Hepatocyte (in vitro differentiated cells): ENCODE measurements around the gene ABHD16B. TPM values are rescaled to one million over a fixed set of nuclear protein-coding genes. Genes with fewer than 3 reads are reported as not detected.

Source experiments
- DNase-seq: peaks from one replicate; pipeline ENCODE4 v3.0.0-alpha.2; 2016; ENCODE audit warnings: low spot score
- H2AFZ ChIP-seq: fragments of 200-600 bp; sonication (generic); 2 replicates; pipeline ENCODE4 v1.6.0; 2016; ENCODE audit warnings: antibody characterized with exemption, mild to moderate bottlenecking
- H3K27ac ChIP-seq: fragments of 200-600 bp; sonication (generic); 2 replicates; pipeline ENCODE4 v1.5.1; 2016; ENCODE audit warnings: mild to moderate bottlenecking
- H3K27me3 ChIP-seq: fragments of 200-600 bp; sonication (generic); 2 replicates; pipeline ENCODE4 v1.6.1; 2016
- H3K36me3 ChIP-seq: fragments of 200-600 bp; sonication (generic); replicated peaks from 2 replicates; pipeline ENCODE4 v1.5.1; 2016; ENCODE audit warnings: low read depth; ENCODE audit not compliant: insufficient read depth
- H3K4me1 ChIP-seq: fragments of 200-600 bp; sonication (generic); 2 replicates; pipeline ENCODE4 v1.5.1; 2016; ENCODE audit warnings: mild to moderate bottlenecking, moderate library complexity; ENCODE audit not compliant: insufficient read depth
- H3K4me2 ChIP-seq: fragments of 200-600 bp; sonication (generic); 2 replicates; pipeline ENCODE4 v1.6.0; 2016
- H3K4me3 ChIP-seq: fragments of 200-600 bp; sonication (generic); 2 replicates; pipeline ENCODE4 v1.5.1; 2016; ENCODE audit warnings: mild to moderate bottlenecking
- H3K79me2 ChIP-seq: fragments of 200-600 bp; sonication (generic); 2 replicates; pipeline ENCODE4 v1.6.0; 2017; ENCODE audit warnings: mild to moderate bottlenecking
- H3K9me2 ChIP-seq: fragments of 200-600 bp; sonication (generic); replicated peaks from 2 replicates; pipeline ENCODE4 v1.6.0; 2017; ENCODE audit warnings: mild to moderate bottlenecking; ENCODE audit not compliant: insufficient read depth
- H3K9me3 ChIP-seq: fragments of 200-600 bp; sonication (generic); 2 replicates; pipeline ENCODE4 v1.5.1; 2016; ENCODE audit warnings: low read depth, mild to moderate bottlenecking
- H4K20me1 ChIP-seq: fragments of 200-600 bp; sonication (generic); 2 replicates; pipeline ENCODE4 v1.6.0; 2016; ENCODE audit warnings: mild to moderate bottlenecking; ENCODE audit not compliant: insufficient read depth, poor library complexity, severe bottlenecking
- EZH2 ChIP-seq: fragments of 200-600 bp; sonication (generic); IDR thresholded peaks from 2 replicates; pipeline ENCODE4 v1.6.1; 2016; ENCODE audit warnings: antibody characterized with exemption, mild to moderate bottlenecking, borderline replicate concordance
- EZH2phosphoT487 ChIP-seq: fragments of 200-600 bp; sonication (generic); IDR thresholded peaks from one replicate; pipeline ENCODE4 v1.6.1; 2018; ENCODE audit warnings: antibody characterized with exemption, mild to moderate bottlenecking, low read depth, moderate library complexity; ENCODE audit not compliant: unreplicated experiment, severe bottlenecking
- WGBS: methylation state at CpG from one replicate; pipeline ENCODE4 v1.1.6; 2016; ENCODE audit warnings: low lambda C conversion rate; ENCODE audit errors: missing lambda C conversion rate; 5-methylcytosine and 5-hydroxymethylcytosine counted together
- polyA plus RNA-seq: library from polyadenylated mRNA; unstranded; fragments of >200 nt; fragmentation: Nextera tagmentation; extraction: Ambion mirVana; gene quantifications from 2 replicates; pipeline ENCODE4 v1.2.1, GENCODE V29; 2016
- total RNA-seq: library from RNA; depleted of rRNA; stranded (reverse); fragments of >200 nt; gene quantifications from 2 replicates; pipeline ENCODE4 v1.2.3, GENCODE V29; 2014
- TF ChIP-seq, protein P1 (sequence below): fragments of 200-600 bp; sonication (generic); IDR thresholded peaks from 2 replicates; pipeline ENCODE4 v1.5.1; 2016; ENCODE audit warnings: antibody characterized with exemption, mild to moderate bottlenecking; ENCODE audit not compliant: poor library complexity

Gene ABHD16B
- total and polyA plus RNA-seq, 2 experiments from 2014 or later = 0.68 TPM; not detected in 1

DNA sequence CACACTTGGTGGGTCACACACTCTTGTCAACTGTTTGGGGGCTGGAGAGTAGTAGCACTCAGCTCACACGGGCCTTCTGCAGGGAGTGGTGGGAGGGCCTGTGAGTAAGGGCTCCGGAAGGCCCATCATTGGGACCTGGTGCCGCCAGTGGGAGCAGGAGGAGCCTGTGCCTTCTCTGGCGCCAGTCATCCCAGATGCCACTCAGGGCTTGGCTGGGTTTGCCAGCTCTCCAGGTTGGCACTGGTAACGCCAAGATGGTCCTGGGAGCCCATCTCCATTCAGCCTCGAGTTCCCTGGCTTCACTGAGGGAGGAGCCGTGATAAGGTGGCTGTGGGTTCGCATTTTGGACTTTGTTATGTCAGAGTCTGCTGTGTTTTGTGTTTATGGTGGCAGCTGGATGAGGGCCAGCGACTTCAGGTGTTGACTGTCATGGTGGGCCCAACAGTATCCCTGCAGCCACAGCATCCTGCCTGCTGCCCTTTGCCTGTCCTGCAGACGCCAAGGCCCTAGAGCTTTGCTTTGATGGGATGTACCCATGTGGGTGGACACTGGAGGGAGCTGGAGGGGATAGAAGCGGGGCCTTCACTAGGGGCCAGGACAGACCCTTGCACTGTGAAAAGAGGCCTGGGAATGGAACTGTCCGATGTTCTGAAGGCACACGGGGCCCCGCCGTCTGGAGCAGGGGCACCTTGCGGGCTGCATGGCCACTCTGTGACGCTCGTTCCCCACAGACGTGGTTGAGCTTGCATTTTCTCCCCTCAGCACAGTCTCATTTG lies 20.3 kb downstream of the ABHD16B start:
- TF ChIP-seq EZH2phosphoT487 (no peak), EZH2 (no peak)
- TF ChIP-seq, protein P1, sequence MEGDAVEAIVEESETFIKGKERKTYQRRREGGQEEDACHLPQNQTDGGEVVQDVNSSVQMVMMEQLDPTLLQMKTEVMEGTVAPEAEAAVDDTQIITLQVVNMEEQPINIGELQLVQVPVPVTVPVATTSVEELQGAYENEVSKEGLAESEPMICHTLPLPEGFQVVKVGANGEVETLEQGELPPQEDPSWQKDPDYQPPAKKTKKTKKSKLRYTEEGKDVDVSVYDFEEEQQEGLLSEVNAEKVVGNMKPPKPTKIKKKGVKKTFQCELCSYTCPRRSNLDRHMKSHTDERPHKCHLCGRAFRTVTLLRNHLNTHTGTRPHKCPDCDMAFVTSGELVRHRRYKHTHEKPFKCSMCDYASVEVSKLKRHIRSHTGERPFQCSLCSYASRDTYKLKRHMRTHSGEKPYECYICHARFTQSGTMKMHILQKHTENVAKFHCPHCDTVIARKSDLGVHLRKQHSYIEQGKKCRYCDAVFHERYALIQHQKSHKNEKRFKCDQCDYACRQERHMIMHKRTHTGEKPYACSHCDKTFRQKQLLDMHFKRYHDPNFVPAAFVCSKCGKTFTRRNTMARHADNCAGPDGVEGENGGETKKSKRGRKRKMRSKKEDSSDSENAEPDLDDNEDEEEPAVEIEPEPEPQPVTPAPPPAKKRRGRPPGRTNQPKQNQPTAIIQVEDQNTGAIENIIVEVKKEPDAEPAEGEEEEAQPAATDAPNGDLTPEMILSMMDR = no peak
- no peaks in the 10 kb centered on the region for H3K27me3 ChIP-seq
- H2AFZ ChIP-seq = no peak overlapping the region
- peaks cover 8% of the 10 kb centered on the region for H3K79me2 ChIP-seq
- H3K9me3 ChIP-seq = no peaks in the 10 kb centered on the region
- H3K4me1 ChIP-seq = no peaks in the 10 kb centered on the region
- H3K27ac ChIP-seq = no peak overlapping the region
- no peak for DNase-seq
- 89% methylated on average over 19 of the region's 19 CpGs for WGBS
- H3K4me2 ChIP-seq = no peak overlapping the region
- no peaks in the 10 kb centered on the region for H3K9me2 ChIP-seq
- H3K36me3 ChIP-seq = no peaks in the 10 kb centered on the region
- H4K20me1 ChIP-seq = peaks cover 25% of the 10 kb centered on the region
- H3K4me3 ChIP-seq = no peak overlapping the region

DNA sequence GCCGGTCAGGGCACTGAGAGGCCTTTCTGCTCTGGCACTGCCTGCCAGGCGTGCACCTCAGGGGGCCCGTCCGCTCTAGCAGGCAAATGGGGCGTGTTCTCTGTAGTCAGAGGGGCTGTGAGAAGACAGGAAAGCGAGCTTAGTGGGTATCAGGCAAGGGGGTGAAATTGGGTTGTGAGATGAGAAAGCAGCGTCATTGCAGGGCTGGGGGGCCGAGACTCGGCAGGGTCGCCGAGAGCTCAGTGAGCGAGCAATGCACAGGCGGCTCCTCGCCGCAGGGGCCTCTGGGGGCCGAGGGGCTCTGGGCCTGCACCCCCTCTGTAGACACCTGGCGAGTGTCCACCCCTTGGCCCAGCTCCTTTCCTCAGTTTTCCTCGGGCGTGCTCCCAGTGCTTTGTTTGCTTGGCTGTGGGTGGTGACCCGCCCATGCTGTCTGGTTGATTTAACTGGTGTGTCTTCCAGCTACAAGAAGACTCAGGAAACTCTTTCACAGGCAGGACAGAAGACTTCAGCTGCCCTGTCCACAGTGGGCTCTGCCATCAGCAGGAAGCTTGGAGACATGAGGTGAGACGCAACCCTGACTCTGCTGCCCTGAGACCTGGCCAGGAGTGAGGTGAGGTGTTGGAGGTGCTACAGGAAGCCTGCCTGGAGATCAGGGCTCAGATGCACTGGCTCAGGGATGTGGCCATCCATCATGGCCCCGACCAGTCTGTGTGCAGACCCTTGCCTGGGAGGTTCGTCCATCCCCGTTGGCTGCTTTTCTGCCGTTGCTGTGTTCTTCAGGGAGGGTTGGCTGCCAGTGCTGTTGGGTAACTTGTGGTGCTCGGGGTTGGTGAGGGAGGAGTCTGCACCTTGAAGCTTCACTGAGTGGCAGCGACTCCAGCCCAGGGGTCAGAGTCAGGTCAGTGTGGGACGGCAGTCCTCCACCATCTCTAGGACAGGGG lies 21.2 kb downstream of the ABHD16B start:
- no peak overlapping the region for H3K27ac ChIP-seq
- no peak for DNase-seq
- peaks cover 18% of the 10 kb centered on the region for H4K20me1 ChIP-seq
- no peaks in the 10 kb centered on the region for H3K9me2 ChIP-seq
- TF ChIP-seq, protein P1 = no peak
- TF ChIP-seq EZH2phosphoT487 = no peak
- no peak for TF ChIP-seq EZH2
- no peaks in the 10 kb centered on the region for H3K27me3 ChIP-seq
- H3K4me2 ChIP-seq = no peak overlapping the region
- no peak overlapping the region for H2AFZ ChIP-seq
- H3K4me1 ChIP-seq = no peaks in the 10 kb centered on the region
- WGBS = 97% methylated on average over 28 of the region's 28 CpGs
- H3K9me3 ChIP-seq = no peaks in the 10 kb centered on the region
- peaks cover 3% of the 10 kb centered on the region for H3K79me2 ChIP-seq
- H3K4me3 ChIP-seq = no peak overlapping the region
- no peaks in the 10 kb centered on the region for H3K36me3 ChIP-seq

DNA sequence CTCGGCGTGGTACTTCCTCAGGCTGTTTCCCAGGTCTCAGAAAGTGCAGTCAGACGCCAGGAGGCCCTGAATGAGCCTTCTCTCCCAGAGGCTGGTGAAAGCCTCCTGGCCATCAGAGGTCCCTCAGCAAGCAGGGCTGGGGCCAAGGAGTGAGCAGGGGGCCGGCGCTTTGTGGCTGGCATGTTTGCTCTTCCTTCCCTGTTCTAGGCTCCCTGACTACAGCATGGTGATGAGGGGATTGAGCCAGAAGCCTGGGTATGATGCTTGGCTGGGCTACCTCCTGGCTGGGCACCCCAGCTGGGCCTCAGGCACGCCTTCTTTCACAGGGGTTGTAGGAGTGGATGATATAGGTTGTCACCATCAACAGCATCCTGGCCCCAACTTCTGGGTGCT lies 21.9 kb downstream of the ABHD16B start:
- H3K27me3 ChIP-seq = no peaks in the 10 kb centered on the region
- no peaks in the 10 kb centered on the region for H3K36me3 ChIP-seq
- H3K4me3 ChIP-seq = no peak overlapping the region
- H4K20me1 ChIP-seq = peaks cover 13% of the 10 kb centered on the region
- no peak overlapping the region for H3K4me2 ChIP-seq
- no peak overlapping the region for H2AFZ ChIP-seq
- H3K27ac ChIP-seq = no peak overlapping the region
- no peaks in the 10 kb centered on the region for H3K4me1 ChIP-seq
- TF ChIP-seq, protein P1 = no peak
- no peak for TF ChIP-seq EZH2phosphoT487
- no peak for TF ChIP-seq EZH2
- H3K9me2 ChIP-seq = no peaks in the 10 kb centered on the region
- H3K9me3 ChIP-seq = no peaks in the 10 kb centered on the region
- peaks cover 3% of the 10 kb centered on the region for H3K79me2 ChIP-seq
- 98% methylated on average over 6 of the region's 6 CpGs for WGBS
- DNase-seq = no peak
